Measurements from ENCODE around the gene ORC6.

Gene ORC6

GRCh38 chr16:46702030-46702429 is 12.6 kb downstream of the ORC6 start:
- no peak for DNase-seq

- DNase-seq, result no peak
Measured at GRCh38 chr16:46706642-46707041, 17.2 kb downstream of the ORC6 start.

- DNase-seq, result no peak
Measured at GRCh38 chr16:46709469-46710005, 20.1 kb downstream of the ORC6 start.

GRCh38 chr16:46711106-46712058 is 21.9 kb downstream of the ORC6 start:
- no peak for DNase-seq

GRCh38 chr16:46712911-46713310 is 23.5 kb downstream of the ORC6 start:
- no peak for DNase-seq

- no peak for DNase-seq
Measured at GRCh38 chr16:46713634-46714033, 24.2 kb downstream of the ORC6 start.

- DNase-seq, result no peak
Measured at GRCh38 chr16:46714797-46715591, 25.5 kb downstream of the ORC6 start.

- no peak for DNase-seq
Measured at GRCh38 chr16:46715769-46716305, 26.4 kb downstream of the ORC6 start.

- DNase-seq, result no peak
Measured at GRCh38 chr16:46717692-46718091, 28.2 kb downstream of the ORC6 start.

GRCh38 chr16:46718214-46718613 is 28.8 kb downstream of the ORC6 start:
- DNase-seq, result no peak

GRCh38 chr16:46719528-46719927 is 30.1 kb downstream of the ORC6 start:
- no peak for DNase-seq

GRCh38 chr16:46720619-46721018 is 31.2 kb downstream of the ORC6 start:
- no peak for DNase-seq

- no peak for DNase-seq
Measured at GRCh38 chr16:46721885-46722284, 32.4 kb downstream of the ORC6 start.

GRCh38 chr16:46727184-46727583 is 37.7 kb downstream of the ORC6 start:
- no peak for DNase-seq

- no peak for DNase-seq
Measured at GRCh38 chr16:46727630-46728029, 38.2 kb downstream of the ORC6 start.

- DNase-seq, result no peak
Measured at GRCh38 chr16:46728806-46729205, 39.3 kb downstream of the ORC6 start.

GRCh38 chr16:46729326-46729995 is 40.0 kb downstream of the ORC6 start:
- DNase-seq, result no peak

- no peak for DNase-seq
Measured at GRCh38 chr16:46730126-46730525, 40.7 kb downstream of the ORC6 start.

GRCh38 chr16:46730801-46731690 is 41.6 kb downstream of the ORC6 start:
- DNase-seq, result no peak

GRCh38 chr16:46731691-46732555 is 42.5 kb downstream of the ORC6 start:
- no peak for DNase-seq

GRCh38 chr16:46732561-46732960 is 43.1 kb downstream of the ORC6 start:
- DNase-seq, result no peak

Data from activated CD4-positive, alpha-beta T cell treated with anti-CD3 and anti-CD28 coated beads, Interleukin-2, amount 50 U/mL, for 48 hours (primary cell).